NCI-H2107 treated with DMSO at 0.1 percent for 48 hours (cell line): ENCODE results near the gene LTA.
A peak's percentile ranks its signal among the peaks of the same experiment; 100 is the strongest.
"Not testable (repeated sequence)": the region's sequence is repeated elsewhere in the genome, so short reads cannot be mapped to it uniquely, and the experiment has no call there.

Source experiments
- DNase-seq: peaks from one replicate; lab custom pipeline; 2025; ENCODE audit not compliant: unreplicated experiment; lab: John Stamatoyannopoulos, UW

The LTA gene

GRCh38 chr6:31586599-31587281 lies 14.7 kb downstream of the LTA start:
- DNase-seq: no peak

- DNase-seq: no peak
Measured at GRCh38 chr6:31587791-31588777, 16.0 kb downstream of the LTA start.

GRCh38 chr6:31588871-31589650 lies 17.0 kb downstream of the LTA start:
- no peak for DNase-seq

- DNase-seq: not testable (repeated sequence)
Measured at GRCh38 chr6:31590691-31591090, 18.6 kb downstream of the LTA start.

GRCh38 chr6:31592396-31592771 lies 20.3 kb downstream of the LTA start:
- no peak for DNase-seq

GRCh38 chr6:31597006-31597405 lies 24.9 kb downstream of the LTA start:
- DNase-seq: no peak

- no peak for DNase-seq
Measured at GRCh38 chr6:31607317-31607716, 35.2 kb downstream of the LTA start.

- DNase-seq: no peak
Measured at GRCh38 chr6:31609519-31610406, 37.7 kb downstream of the LTA start.

- no peak for DNase-seq
Measured at GRCh38 chr6:31610968-31611367, 38.9 kb downstream of the LTA start.

- no peak for DNase-seq
Measured at GRCh38 chr6:31614075-31614619, 42.1 kb downstream of the LTA start.

GRCh38 chr6:31614684-31615578 lies 42.8 kb downstream of the LTA start, which contains the start of gene AIF1:
TSS of gene AIF1 (plus strand) at chr6:31615234. CDS start at chr6:31615330, 96 bp downstream.
- DNase-seq: no peak

GRCh38 chr6:31615748-31616147 lies 43.7 kb downstream of the LTA start:
- DNase-seq: no peak

- DNase-seq: no peak
Measured at GRCh38 chr6:31617010-31617409, 44.9 kb downstream of the LTA start.

GRCh38 chr6:31619805-31620585 lies 47.9 kb downstream of the LTA start:
- DNase-seq: peak; percentile 92

- no peak for DNase-seq
Measured at GRCh38 chr6:31620586-31621319, 48.7 kb downstream of the LTA start, which contains the start of gene PRRC2A. TSS of gene PRRC2A (plus strand) at chr6:31620715. CDS start at chr6:31622790, 2,075 bp downstream.

GRCh38 chr6:31621320-31621939 lies 49.3 kb downstream of the LTA start:
- no peak for DNase-seq

GRCh38 chr6:31621991-31622390 lies 49.9 kb downstream of the LTA start:
- DNase-seq: no peak
